HepG2 (cell line): Measurements from ENCODE around the gene VIT. TPM values are rescaled to one million over a fixed set of nuclear protein-coding genes. Genes with fewer than 3 reads are reported as not detected.

Source experiments
- ATAC-seq: fragments of 200-7000 bp; cut with Tn5 transposase; 3 replicates; pipeline ENCODE4 v1.9.1; 2020; ENCODE audit warnings: mild to moderate bottlenecking, moderate library complexity
- BruUV-seq: library from RNA; stranded (reverse); fragments of 400-500 nt; replicated peaks from 2 replicates; lab custom pipeline; 2021; lab: Mats Ljungman, UMichigan
- CTCF ChIA-PET: fragments of 300-600 bp; formaldehyde crosslinking; extraction: SDS; loops from one replicate; lab custom pipeline; 2021; ENCODE audit warnings: low total read pairs, inconsistent platforms, low intra/inter-chr PET ratio; lab: Yijun Ruan, JAX
- POLR2A ChIA-PET: fragments of 350-600 bp; sonication (Branson Sonifier 250); formaldehyde crosslinking; loops from one replicate; lab custom pipeline; 2020; ENCODE audit warnings: antibody characterized with exemption, inconsistent platforms; lab: Yijun Ruan, JAX
- DNase-seq: peaks from one replicate; pipeline ENCODE4 v3.0.0-alpha.2; 2015; ENCODE audit warnings: low spot score
- FAIRE-seq: peaks from 3 replicates; lab custom pipeline; 2011; peaks lifted over from hg19 to GRCh38; lab: Jason Lieb, UNC
- H2AFZ ChIP-seq: one replicate; pipeline ENCODE4 v1.6.1; 2011; ENCODE audit warnings: low read length, inconsistent platforms
- H3K27ac ChIP-seq: fragments of 300-600 bp; 3 replicates; pipeline ENCODE4 v1.8.0; 2011; ENCODE audit warnings: mixed run types, mild to moderate bottlenecking, mixed read lengths, low read length, inconsistent platforms; ENCODE audit not compliant: insufficient read depth; ENCODE audit errors: extremely low read length
- H3K27me3 ChIP-seq, 2 experiments: fragments of 200-600 bp in 1 of 2; 2 replicates in 1 of 2; 3 replicates in 1 of 2; pipeline versions ENCODE4 v1.6.0 to v1.8.0; 2011; ENCODE audit warnings: low read length in 2 of 2, mild to moderate bottlenecking in 2 of 2, moderate library complexity in 2 of 2, inconsistent platforms in 1 of 2; ENCODE audit not compliant: insufficient read depth in 2 of 2, control insufficient read depth in 1 of 2
- H3K36me3 ChIP-seq, 2 experiments: fragments of 200-600 bp in 1 of 2; replicated peaks in 1 of 2; 2 replicates in 1 of 2; 3 replicates in 1 of 2; pipeline versions ENCODE4 v1.5.1 to v1.8.0; 2011; ENCODE audit warnings: low read length in 2 of 2, inconsistent platforms in 1 of 2; ENCODE audit not compliant: insufficient read depth in 2 of 2, control insufficient read depth in 1 of 2
- H3K4me1 ChIP-seq: 2 replicates; pipeline ENCODE4 v1.5.1; 2012; ENCODE audit warnings: low read length, inconsistent platforms; ENCODE audit not compliant: insufficient read depth
- H3K4me2 ChIP-seq: 2 replicates; pipeline ENCODE4 v1.6.0; 2011; ENCODE audit warnings: low read depth, low read length, inconsistent platforms
- H3K4me3 ChIP-seq, 3 experiments: fragments of 200-600 bp in 1 of 3; sonication (generic), shearing (Covaris generic) in 1 of 3; replicated peaks in 1 of 3; 2 replicates each; pipeline ENCODE4 v1.5.1; 2011 to 2016; ENCODE audit warnings: low read length in 3 of 3, inconsistent platforms in 2 of 3, low read depth in 2 of 3, mild to moderate bottlenecking in 2 of 3, control low read depth in 1 of 3, mixed read lengths in 1 of 3; ENCODE audit not compliant: insufficient read depth in 1 of 3
- H3K79me2 ChIP-seq: one replicate; pipeline ENCODE4 v1.6.1; 2011; ENCODE audit warnings: low read length, inconsistent platforms; ENCODE audit not compliant: insufficient read depth
- H3K9ac ChIP-seq: 2 replicates; pipeline ENCODE4 v1.6.0; 2011; ENCODE audit warnings: mild to moderate bottlenecking, low read depth, low read length, inconsistent platforms; ENCODE audit not compliant: insufficient read depth
- H3K9me3 ChIP-seq: 2 replicates; pipeline ENCODE4 v1.5.1; 2012; ENCODE audit warnings: mild to moderate bottlenecking, low read length
- H4K20me1 ChIP-seq: 2 replicates; pipeline ENCODE4 v1.6.0; 2011; ENCODE audit warnings: inconsistent platforms, mild to moderate bottlenecking, low read length, moderate library complexity; ENCODE audit not compliant: insufficient read depth
- HES4 ChIP-seq: sonication (generic); formaldehyde crosslinking; IDR thresholded peaks from 2 replicates; pipeline ENCODE4 v1.9.0; 2021; ENCODE audit warnings: mild to moderate bottlenecking, missing genetic modification reagents, borderline replicate concordance
- HNRNPL ChIP-seq: fragments of 200-400 bp; formaldehyde crosslinking; IDR thresholded peaks from 2 replicates; pipeline ENCODE4 v1.6.1; 2017; ENCODE audit warnings: mild to moderate bottlenecking, low read depth, low read length
- ZFP41 ChIP-seq: sonication (generic); formaldehyde crosslinking; IDR thresholded peaks from 2 replicates; pipeline ENCODE4 v1.4.0; 2020; ENCODE audit warnings: mild to moderate bottlenecking, missing genetic modification reagents, borderline replicate concordance
- WGBS: methylation state at CpG from one replicate; pipeline ENCODE4 v1.1.6; 2017; ENCODE audit warnings: low lambda C conversion rate; 5-methylcytosine and 5-hydroxymethylcytosine counted together
- in situ Hi-C: cut with HindIII; loops from 2 replicates; pipeline ENCODE4 v1.10.0; 2017; ENCODE audit warnings: low pct_unique_long_range_greater_than_20kb; ENCODE audit not compliant: extremely low pct_ligation_motif_present
- intact Hi-C: fragments of 100-400 bp; cut with micrococcal nuclease; formaldehyde crosslinking; loops from one replicate; pipeline ENCODE4 v1.10.0; 2022; ENCODE audit not compliant: unreplicated experiment
- polyA plus RNA-seq, 8 experiments: library from polyadenylated mRNA; depleted of rRNA in 3 of 8; stranded (reverse) in 7 of 8; unstranded in 1 of 8; fragments of >200 nt; fragmentation: Illumina TruSeq in 4 of 8; extraction: Trizol in 4 of 8; gene quantifications; 2 replicates each; pipeline versions ENCODE4 v1.2.1 to v1.2.3, GENCODE V29; 2011 to 2016; ENCODE audit warnings: low read depth in 4 of 8, missing spikeins in 1 of 8, mixed read lengths in 1 of 8; ENCODE audit not compliant: insufficient read depth in 1 of 8
- total RNA-seq, 5 experiments: library from RNA; depleted of rRNA; stranded (reverse); fragments of >200 nt; fragmentation: Illumina TruSeq; extraction: Trizol; gene quantifications; 2 replicates each; pipeline ENCODE4 v1.2.3, GENCODE V29; 2016; ENCODE audit warnings: low read depth in 1 of 5
- TF ChIP-seq, protein P1 (sequence below): sonication (generic); formaldehyde crosslinking; IDR thresholded peaks from 2 replicates; pipeline ENCODE4 v1.5.0; 2020; ENCODE audit warnings: missing genetic modification reagents

VIT gene
- total and polyA plus RNA-seq, 2 of the 13 experiments (the other 11 are each of a cell fraction or from before 2014, with no cell fraction given) = not detected

DNA sequence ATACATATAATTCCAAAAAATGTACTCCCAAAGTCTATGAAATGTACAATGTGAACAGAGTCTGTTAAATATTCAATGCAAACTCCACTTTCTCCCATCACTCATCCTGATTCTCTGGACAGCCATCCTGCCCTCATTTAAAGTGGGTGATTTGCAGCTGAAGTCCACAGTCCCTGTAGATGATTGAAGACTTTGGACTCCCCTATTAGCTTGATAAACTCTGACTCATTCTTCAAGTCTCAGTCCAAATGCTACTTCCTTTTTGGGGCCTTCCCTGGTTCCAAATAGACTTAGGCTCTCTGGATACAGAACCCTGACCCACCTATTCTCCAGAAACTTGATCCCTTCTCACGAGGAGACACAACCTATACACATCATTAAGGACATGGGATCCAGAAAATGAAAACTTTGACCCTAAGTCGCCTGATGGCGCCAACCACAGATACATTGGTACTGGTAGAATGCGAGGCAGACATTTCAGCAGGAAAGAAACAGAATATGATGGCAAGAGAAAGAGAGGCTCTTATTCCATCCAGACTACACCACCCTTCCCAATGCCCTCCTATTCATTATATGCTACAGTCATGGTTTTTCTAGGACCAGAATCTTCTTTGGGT lies 122.7 kb downstream of the VIT start (continued):
- TF ChIP-seq HES4 (CRISPR knock-in tag) = no peak
- TF ChIP-seq, protein P1, sequence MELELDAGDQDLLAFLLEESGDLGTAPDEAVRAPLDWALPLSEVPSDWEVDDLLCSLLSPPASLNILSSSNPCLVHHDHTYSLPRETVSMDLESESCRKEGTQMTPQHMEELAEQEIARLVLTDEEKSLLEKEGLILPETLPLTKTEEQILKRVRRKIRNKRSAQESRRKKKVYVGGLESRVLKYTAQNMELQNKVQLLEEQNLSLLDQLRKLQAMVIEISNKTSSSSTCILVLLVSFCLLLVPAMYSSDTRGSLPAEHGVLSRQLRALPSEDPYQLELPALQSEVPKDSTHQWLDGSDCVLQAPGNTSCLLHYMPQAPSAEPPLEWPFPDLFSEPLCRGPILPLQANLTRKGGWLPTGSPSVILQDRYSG (CRISPR knock-in tag) = no peak

DNA sequence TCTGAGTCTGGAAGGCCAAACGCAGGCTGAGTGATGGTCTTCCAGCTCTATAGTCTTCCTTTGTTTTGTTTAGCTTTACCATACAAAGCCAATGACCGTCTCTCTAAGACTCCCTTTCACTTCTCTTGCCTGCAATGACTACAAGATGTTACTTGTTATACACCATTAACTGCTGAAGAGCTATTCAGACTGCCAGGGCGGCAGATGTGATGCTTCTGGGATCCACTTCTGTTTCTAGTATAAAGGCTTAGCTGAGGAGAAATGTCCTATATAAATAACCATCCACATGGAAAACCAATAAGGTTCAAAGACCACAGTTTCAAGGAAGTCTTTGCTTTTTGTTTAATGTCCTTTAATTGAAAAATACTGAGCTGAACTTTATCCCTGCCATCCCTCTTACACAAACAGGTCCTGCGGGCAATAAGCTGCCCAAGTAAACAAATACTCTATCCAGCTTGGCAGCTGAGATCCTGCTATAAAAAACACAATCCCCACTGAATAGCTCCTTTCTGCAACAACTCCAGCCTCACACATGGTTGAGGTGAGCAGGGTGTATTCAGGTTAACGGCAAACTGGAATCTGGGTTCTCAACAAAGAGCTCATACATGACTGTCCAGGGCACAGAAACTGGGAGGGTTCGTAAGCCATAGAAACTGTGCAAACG lies 124.6 kb downstream of the VIT start:
- ATAC-seq (peak; percentile 80), FAIRE-seq (no peak), DNase-seq (peak; percentile 55)
- TF ChIP-seq HNRNPL = 0 out of 2 replicates have a peak, but pooled peaks have one; percentile 23
- TF ChIP-seq ZFP41 (CRISPR knock-in tag) = no peak
- peaks cover 0 to 9% of the 10 kb centered on the region in 2 experiments; a peak in 1 of 5 replicates for H3K27me3 ChIP-seq
- ChIA-PET CTCF (no interaction called here), POLR2A (no interaction called here)
- H3K4me1 ChIP-seq = peaks cover 34% of the 10 kb centered on the region
- in situ Hi-C loops (no loop called here), intact Hi-C loops (loop anchor here (2.0 to 5.0 kb wide), 2 partner anchors 38 to 96 kb away; no protein-coding TSS in a partner anchor)
- no peaks in the 10 kb centered on the region for H4K20me1 ChIP-seq
- H2AFZ ChIP-seq = no peak overlapping the region
- H3K9me3 ChIP-seq = no peaks in the 10 kb centered on the region
- H3K27ac ChIP-seq = no peak overlapping the region
- WGBS = 28% methylated on average over 7 of the region's 7 CpGs
- BruUV-seq = no TSS peak
- H3K4me3 ChIP-seq = no peak overlapping the region
- no peaks in the 10 kb centered on the region for H3K79me2 ChIP-seq
- H3K4me2 ChIP-seq = peak overlapping the region; percentile 4; the same call in 1 of the 2 replicates
- no peaks in the 10 kb centered on the region for H3K36me3 ChIP-seq
- no peak overlapping the region for H3K9ac ChIP-seq
